ENCODE results near the gene AUTS2. TPM values are rescaled to one million over a fixed set of nuclear protein-coding genes. Genes with fewer than 3 reads are reported as not detected.

The AUTS2 gene
- total RNA-seq, 1 experiment from 2014 or later = 30.1 TPM

DNA sequence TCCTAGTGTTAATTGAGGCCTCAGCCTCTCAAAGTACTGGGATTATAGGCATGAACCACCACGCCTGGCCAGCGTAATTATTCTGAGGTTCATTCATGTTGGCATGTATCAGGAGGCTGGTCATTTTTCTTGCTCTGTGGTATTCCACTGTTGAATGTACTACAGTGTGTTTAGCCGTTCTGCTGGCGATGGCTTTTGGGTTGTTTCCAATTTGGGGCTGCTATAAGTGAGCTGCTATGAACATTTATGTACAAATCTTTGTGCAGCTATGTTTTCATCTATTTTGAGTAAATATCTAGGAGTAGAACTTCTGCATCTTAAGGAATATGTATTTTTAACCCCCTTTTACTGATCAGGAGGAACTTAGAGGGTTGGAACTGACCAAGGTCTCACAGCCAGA lies 145.8 kb downstream of the AUTS2 start:
- Histone ChIP-seq H3K27me3 (no peaks in the 10 kb centered on the region), H3K9me3 (replicated peaks) (no peaks in the 10 kb centered on the region), H3K4me3 (no peak overlapping the region), H3K4me1 (peaks cover 21% of the 10 kb centered on the region), H3K27ac (no peak overlapping the region), H3K36me3 (no peaks in the 10 kb centered on the region)
- DNase-seq = no peak

DNA sequence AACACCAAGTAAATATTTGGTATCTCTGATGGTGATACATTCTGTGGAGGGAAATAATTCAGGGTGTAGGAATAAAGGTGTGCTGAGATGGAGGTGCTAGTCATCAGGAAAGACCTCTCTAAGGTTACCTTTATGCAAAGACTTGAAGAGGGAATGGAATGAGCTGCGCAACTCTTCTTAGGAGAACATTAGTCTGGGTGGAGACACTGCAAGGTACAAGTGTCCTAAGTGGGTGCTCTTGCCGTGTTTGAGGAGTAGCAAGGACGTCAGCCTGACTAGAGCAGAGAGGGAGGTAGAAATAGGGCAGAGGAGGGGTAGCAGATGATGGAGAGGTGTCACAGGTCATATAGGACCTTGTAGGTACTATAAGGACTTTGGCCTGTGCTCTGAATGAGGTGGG lies 148.1 kb downstream of the AUTS2 start:
- Histone ChIP-seq H3K4me1 (peaks cover 15% of the 10 kb centered on the region; the same call in 1 of the 2 replicates), H3K9me3 (replicated peaks) (no peaks in the 10 kb centered on the region), H3K4me3 (no peak overlapping the region), H3K36me3 (no peaks in the 10 kb centered on the region), H3K27ac (no peak overlapping the region), H3K27me3 (no peaks in the 10 kb centered on the region)
- no peak for DNase-seq

DNA sequence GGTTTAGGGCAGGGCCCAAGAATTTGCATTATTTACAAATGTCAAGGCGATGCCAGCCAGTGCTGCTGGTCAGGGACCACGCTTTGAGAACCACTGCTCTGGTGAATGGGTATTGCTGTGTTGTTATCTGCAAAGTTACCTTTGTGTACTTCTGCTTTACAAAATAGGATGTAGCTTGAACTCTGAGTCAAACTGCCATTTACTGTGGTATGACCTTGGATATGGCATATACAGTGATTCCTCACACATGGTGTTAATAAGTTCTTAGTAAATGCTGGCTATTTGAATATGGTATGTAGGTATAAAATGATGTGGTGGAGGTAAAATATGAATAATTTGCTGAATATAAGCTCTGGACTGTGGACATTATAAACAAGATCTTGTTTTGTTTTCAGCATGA lies 148.9 kb downstream of the AUTS2 start:
- no peak for DNase-seq
- Histone ChIP-seq H3K9me3 (replicated peaks) (no peaks in the 10 kb centered on the region), H3K4me3 (no peak overlapping the region), H3K27ac (no peak overlapping the region), H3K36me3 (no peaks in the 10 kb centered on the region), H3K4me1 (peaks cover 15% of the 10 kb centered on the region; the same call in 1 of the 2 replicates), H3K27me3 (no peaks in the 10 kb centered on the region)

DNA sequence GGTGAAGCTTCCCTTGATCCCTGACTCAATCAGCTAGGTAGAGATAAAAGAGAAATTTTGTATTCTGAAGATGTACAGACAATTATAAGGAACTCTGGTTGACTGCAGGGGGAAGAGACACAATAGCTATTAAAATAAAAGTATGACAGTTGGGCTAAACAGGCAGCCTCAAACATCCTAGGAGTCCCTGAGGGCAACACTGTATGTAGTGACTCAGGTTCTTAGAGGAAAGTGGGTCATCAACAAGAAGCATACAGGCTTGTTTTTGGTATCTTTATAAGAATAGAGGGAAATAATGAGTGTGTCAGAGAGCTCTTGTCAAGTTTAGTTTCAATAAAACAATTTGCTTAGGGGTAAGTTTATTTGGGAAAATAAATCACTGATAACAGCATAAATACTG lies 150.3 kb downstream of the AUTS2 start:
- Histone ChIP-seq H3K4me3 (no peak overlapping the region), H3K27ac (no peak overlapping the region), H3K9me3 (replicated peaks) (no peaks in the 10 kb centered on the region), H3K27me3 (no peaks in the 10 kb centered on the region), H3K4me1 (peaks cover 15% of the 10 kb centered on the region; the same call in 1 of the 2 replicates), H3K36me3 (no peaks in the 10 kb centered on the region)
- no peak for DNase-seq

DNA sequence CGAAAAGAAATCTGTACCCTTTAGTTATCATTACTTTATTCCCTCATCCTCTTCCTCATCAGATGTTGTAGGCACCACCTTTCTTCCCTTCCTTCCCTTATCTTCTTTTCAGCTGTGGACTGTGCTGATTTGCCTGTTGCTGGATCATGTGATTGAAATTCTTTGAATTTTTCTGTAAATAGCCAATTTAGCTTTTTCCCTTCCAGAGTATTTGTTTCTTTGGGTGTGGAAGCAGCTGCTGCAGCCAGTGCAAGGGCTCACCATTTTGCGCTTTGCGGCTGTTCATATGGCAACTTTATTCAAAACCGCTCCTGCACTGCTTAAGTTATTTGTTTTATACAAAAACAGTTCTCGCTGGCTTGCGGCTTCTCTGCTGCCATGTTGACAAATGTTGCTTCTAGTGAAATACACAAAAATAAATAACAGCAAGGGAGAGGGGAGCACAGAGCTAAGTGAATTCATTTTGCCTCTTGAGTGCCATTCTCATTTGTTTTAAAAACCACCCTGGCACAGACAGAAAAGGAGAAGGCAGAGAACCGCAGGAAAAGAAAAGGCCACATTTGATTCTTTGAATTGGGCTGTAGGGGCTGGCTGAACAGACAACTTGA lies 151.2 kb downstream of the AUTS2 start:
- H3K27ac ChIP-seq = no peak overlapping the region

DNA sequence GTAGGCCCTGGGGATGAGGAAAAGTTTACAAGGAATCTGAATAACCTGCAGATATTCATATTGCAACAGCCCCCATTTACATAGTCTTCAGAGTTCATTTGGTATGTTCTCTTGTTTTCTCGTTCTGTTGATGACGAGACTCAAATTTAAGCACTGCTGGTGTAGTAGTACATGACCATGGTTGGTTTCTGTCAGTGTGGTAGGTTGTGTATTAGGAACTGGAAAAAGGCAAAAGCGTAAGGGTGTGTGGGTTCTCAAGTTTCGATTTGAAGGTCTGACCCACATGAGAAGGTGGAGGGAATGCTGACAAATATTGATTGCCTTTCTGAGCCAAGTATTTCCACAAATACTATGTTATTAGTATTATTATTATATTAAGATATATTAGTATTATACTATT lies 151.7 kb downstream of the AUTS2 start:
- no peak overlapping the region for H3K27ac ChIP-seq
- H3K4me1 ChIP-seq = peaks cover 15% of the 10 kb centered on the region; the same call in 1 of the 2 replicates
- no peaks in the 10 kb centered on the region for H3K9me3 ChIP-seq (replicated peaks)
- no peaks in the 10 kb centered on the region for H3K27me3 ChIP-seq
- no peak for DNase-seq
- no peak overlapping the region for H3K4me3 ChIP-seq
- no peaks in the 10 kb centered on the region for H3K36me3 ChIP-seq

More for the DNA sequence above, 151.2 kb downstream of the AUTS2 start:
- Histone ChIP-seq H3K4me3 (no peak overlapping the region), H3K27me3 (no peaks in the 10 kb centered on the region), H3K36me3 (no peaks in the 10 kb centered on the region), H3K9me3 (replicated peaks) (no peaks in the 10 kb centered on the region), H3K4me1 (peaks cover 15% of the 10 kb centered on the region; the same call in 1 of the 2 replicates)
- peak in 1 of 2 experiments; percentile 19 for DNase-seq

DNA sequence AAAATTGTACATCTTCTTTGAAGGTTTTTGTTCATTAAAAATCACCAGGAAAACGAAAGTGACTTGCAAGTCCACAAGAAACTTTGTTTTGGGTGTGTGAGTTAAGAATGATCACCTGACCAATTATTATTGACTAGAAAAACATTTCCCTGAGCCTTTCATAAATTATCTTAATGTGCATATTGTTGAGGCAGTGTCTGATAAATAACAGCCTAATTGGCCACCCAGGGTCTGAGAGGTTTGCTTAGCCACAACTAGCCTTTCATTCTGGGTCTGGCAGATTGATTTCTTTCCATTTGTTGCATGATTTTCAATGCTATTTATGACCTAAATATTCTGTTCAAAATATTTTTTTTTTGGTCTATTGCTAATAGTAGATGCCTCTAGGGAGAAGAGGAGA lies 152.8 kb downstream of the AUTS2 start:
- no peak overlapping the region for H3K27ac ChIP-seq
- DNase-seq = no peak
- no peaks in the 10 kb centered on the region for H3K27me3 ChIP-seq
- no peaks in the 10 kb centered on the region for H3K9me3 ChIP-seq (replicated peaks)
- no peaks in the 10 kb centered on the region for H3K36me3 ChIP-seq
- peaks cover 21% of the 10 kb centered on the region for H3K4me1 ChIP-seq
- H3K4me3 ChIP-seq = no peak overlapping the region

DNA sequence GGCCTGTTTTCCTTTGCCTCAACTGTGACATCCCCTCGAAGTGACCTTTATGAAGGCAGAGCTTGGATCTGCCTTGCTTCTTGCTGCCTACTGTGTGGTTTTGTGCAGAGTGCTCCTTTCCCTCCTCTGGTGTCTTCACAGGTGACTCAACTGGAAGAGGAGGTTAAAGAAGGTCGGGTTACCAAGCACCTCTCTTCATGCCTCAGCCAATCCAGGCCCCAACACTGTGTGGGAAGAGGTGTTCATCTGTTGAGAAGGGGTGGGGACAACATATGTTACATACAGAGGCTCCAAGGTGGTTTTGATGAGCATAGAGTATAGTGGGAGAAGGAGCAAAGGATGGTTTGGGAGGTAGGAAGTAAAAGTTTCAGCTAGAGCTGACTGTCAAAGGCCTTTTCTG lies 155.7 kb downstream of the AUTS2 start:
- Histone ChIP-seq H3K27ac (no peak overlapping the region), H3K4me3 (no peak overlapping the region), H3K36me3 (no peaks in the 10 kb centered on the region), H3K9me3 (replicated peaks) (no peaks in the 10 kb centered on the region), H3K4me1 (peaks cover 45% of the 10 kb centered on the region), H3K27me3 (no peaks in the 10 kb centered on the region)
- DNase-seq = no peak

GRCh38 chr7:69754476-69754875 lies 156.2 kb downstream of the AUTS2 start:
- peaks cover 44% of the 10 kb centered on the region for H3K4me1 ChIP-seq
- H3K27me3 ChIP-seq = no peaks in the 10 kb centered on the region
- DNase-seq = no peak
- no peaks in the 10 kb centered on the region for H3K36me3 ChIP-seq
- H3K4me3 ChIP-seq = no peak overlapping the region
- H3K9me3 ChIP-seq (replicated peaks) = no peaks in the 10 kb centered on the region
- no peak overlapping the region for H3K27ac ChIP-seq

GRCh38 chr7:69756235-69756634 lies 158.0 kb downstream of the AUTS2 start:
- Histone ChIP-seq H3K27me3 (no peaks in the 10 kb centered on the region), H3K4me3 (no peak overlapping the region), H3K4me1 (peaks cover 43% of the 10 kb centered on the region), H3K27ac (no peak overlapping the region), H3K9me3 (replicated peaks) (no peaks in the 10 kb centered on the region), H3K36me3 (no peaks in the 10 kb centered on the region)
- peak in 1 of 2 experiments; percentile 72 for DNase-seq

GRCh38 chr7:69757528-69757927 lies 159.3 kb downstream of the AUTS2 start:
- Histone ChIP-seq H3K4me1 (peaks cover 51% of the 10 kb centered on the region), H3K36me3 (no peaks in the 10 kb centered on the region), H3K27ac (peak overlapping the region; percentile 13), H3K4me3 (no peak overlapping the region), H3K27me3 (no peaks in the 10 kb centered on the region), H3K9me3 (replicated peaks) (no peaks in the 10 kb centered on the region)
- no peak for DNase-seq

DNA sequence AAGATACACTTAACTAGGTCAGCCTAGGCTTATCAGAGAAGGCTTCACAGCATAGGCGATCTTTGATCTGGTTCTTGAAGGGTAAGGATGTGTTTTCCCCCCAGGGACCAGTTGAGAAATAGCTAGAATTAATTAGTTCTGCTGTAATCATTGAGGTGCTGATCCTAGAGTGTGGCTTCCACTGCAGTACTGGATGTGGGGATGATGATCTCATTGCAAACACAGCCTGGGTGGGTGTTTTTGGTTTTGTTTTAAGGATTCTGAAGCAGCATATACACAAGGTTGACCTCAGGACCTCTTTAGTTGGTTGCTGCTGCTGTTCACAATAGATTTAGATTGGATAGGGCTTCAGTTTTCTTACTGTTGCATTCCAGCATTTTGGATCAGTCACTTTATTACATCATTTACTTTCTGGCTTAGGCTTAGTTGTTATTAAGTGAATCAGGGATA lies 159.7 kb downstream of the AUTS2 start:
- no peaks in the 10 kb centered on the region for H3K36me3 ChIP-seq
- H3K9me3 ChIP-seq (replicated peaks) = no peaks in the 10 kb centered on the region
- peak; percentile 47 to 67 for DNase-seq
- H3K27me3 ChIP-seq = no peaks in the 10 kb centered on the region
- H3K4me3 ChIP-seq = no peak overlapping the region
- peak overlapping the region; percentile 13 for H3K27ac ChIP-seq
- H3K4me1 ChIP-seq = peaks cover 51% of the 10 kb centered on the region

GRCh38 chr7:69759373-69759772 lies 161.1 kb downstream of the AUTS2 start:
- H3K27ac ChIP-seq = no peak overlapping the region
- H3K9me3 ChIP-seq (replicated peaks) = no peaks in the 10 kb centered on the region
- H3K27me3 ChIP-seq = no peaks in the 10 kb centered on the region
- peaks cover 51% of the 10 kb centered on the region for H3K4me1 ChIP-seq
- H3K4me3 ChIP-seq = no peak overlapping the region
- DNase-seq = no peak
- no peaks in the 10 kb centered on the region for H3K36me3 ChIP-seq

GRCh38 chr7:69761290-69761922 lies 163.1 kb downstream of the AUTS2 start:
- Histone ChIP-seq H3K9me3 (replicated peaks) (no peaks in the 10 kb centered on the region), H3K36me3 (no peaks in the 10 kb centered on the region), H3K4me1 (peaks cover 43% of the 10 kb centered on the region), H3K27ac (no peak overlapping the region), H3K27me3 (no peaks in the 10 kb centered on the region), H3K4me3 (no peak overlapping the region)
- peak in 1 of 2 experiments; percentile 46 for DNase-seq

GRCh38 chr7:69762821-69763352 lies 164.6 kb downstream of the AUTS2 start:
- Histone ChIP-seq H3K27me3 (no peaks in the 10 kb centered on the region), H3K4me3 (no peak overlapping the region), H3K4me1 (peaks cover 28% of the 10 kb centered on the region), H3K36me3 (no peaks in the 10 kb centered on the region), H3K9me3 (replicated peaks) (no peaks in the 10 kb centered on the region), H3K27ac (no peak overlapping the region)
- DNase-seq = no peak

All from SJCRH30 (cell line).